ENCODE results near the gene DOCK9.

DOCK9 gene

DNA sequence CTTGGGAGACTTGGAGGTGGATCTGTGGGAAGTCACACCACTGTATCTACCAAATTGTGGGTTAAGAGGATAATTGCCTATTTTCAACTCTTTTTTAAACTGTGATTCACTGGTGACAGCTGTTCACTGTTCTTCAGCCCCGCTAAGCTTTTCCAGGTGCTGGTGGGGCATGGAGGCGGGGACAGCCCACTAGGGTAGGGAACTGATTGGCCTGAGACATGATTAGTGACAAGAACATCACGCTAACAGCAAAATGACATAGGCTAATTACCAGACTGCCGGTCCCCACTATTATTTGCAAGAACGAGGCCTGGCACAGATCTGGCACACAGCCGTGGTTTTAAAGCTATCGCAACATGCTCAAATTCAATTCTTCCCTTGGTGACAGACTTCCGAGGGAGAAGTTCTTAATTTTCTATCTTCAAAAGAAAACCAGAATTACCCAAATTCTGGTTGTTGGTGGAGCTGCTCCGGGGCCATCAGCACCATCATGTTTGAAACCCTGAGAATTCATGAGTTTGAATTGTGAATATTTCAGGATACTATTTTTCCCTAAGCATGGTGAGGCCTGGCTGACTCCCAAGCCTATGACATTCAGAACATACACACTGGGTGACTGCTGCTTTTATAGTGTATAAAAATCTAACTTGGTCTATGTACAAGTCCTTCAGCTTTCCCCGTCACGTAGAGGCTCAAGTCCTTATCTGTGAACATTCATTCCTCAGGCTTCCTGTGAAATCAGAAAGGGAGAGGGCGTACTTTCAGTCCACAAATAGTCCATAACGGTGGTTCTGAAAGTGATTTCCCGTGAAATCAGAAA is 17.9 kb downstream of the DOCK9 start:
- no peaks in the 10 kb centered on the region for H3F3A ChIP-seq (ENCODE audit: insufficient read depth, low read length)
- H3K36me3 ChIP-seq (replicated peaks; ENCODE audit: insufficient read depth, low read length) = no peaks in the 10 kb centered on the region
- no peak for DNase-seq
- H3K9me2 ChIP-seq (replicated peaks; ENCODE audit: insufficient read depth, low read length) = no peaks in the 10 kb centered on the region
- no peaks in the 10 kb centered on the region for H3K9me3 ChIP-seq (replicated peaks; ENCODE audit: insufficient read depth, low read length)
- no peak overlapping the region for H3K4me3 ChIP-seq (ENCODE audit: low read length)
- no peak overlapping the region for H3K9ac ChIP-seq (ENCODE audit: low read length)
- no peak for TF ChIP-seq EZH2 (optimal IDR thresholded peaks at IDR 0.05; ENCODE audit: low read depth, low read length)
- TF ChIP-seq EZH2phosphoT487 (IDR thresholded peaks at IDR 0.05; ENCODE audit: low read length) = no peak
- TF ChIP-seq, protein P1, sequence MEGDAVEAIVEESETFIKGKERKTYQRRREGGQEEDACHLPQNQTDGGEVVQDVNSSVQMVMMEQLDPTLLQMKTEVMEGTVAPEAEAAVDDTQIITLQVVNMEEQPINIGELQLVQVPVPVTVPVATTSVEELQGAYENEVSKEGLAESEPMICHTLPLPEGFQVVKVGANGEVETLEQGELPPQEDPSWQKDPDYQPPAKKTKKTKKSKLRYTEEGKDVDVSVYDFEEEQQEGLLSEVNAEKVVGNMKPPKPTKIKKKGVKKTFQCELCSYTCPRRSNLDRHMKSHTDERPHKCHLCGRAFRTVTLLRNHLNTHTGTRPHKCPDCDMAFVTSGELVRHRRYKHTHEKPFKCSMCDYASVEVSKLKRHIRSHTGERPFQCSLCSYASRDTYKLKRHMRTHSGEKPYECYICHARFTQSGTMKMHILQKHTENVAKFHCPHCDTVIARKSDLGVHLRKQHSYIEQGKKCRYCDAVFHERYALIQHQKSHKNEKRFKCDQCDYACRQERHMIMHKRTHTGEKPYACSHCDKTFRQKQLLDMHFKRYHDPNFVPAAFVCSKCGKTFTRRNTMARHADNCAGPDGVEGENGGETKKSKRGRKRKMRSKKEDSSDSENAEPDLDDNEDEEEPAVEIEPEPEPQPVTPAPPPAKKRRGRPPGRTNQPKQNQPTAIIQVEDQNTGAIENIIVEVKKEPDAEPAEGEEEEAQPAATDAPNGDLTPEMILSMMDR (IDR thresholded peaks at IDR 0.05; ENCODE audit: low read length) = no peak
- H3K4me2 ChIP-seq (ENCODE audit: low read depth, low read length) = no peak overlapping the region
- no peak overlapping the region for H3K27ac ChIP-seq (ENCODE audit: low read length)
- no peaks in the 10 kb centered on the region for H4K20me1 ChIP-seq (ENCODE audit: insufficient read depth, low read length)
- H2AFZ ChIP-seq (ENCODE audit: low read length) = no peak overlapping the region
- H3K27me3 ChIP-seq (replicated peaks; ENCODE audit: insufficient read depth, low read length) = no peaks in the 10 kb centered on the region
- no peaks in the 10 kb centered on the region for H3K4me1 ChIP-seq (ENCODE audit: low read length)
- H3K79me2 ChIP-seq (ENCODE audit: low read length) = no peaks in the 10 kb centered on the region

DNA sequence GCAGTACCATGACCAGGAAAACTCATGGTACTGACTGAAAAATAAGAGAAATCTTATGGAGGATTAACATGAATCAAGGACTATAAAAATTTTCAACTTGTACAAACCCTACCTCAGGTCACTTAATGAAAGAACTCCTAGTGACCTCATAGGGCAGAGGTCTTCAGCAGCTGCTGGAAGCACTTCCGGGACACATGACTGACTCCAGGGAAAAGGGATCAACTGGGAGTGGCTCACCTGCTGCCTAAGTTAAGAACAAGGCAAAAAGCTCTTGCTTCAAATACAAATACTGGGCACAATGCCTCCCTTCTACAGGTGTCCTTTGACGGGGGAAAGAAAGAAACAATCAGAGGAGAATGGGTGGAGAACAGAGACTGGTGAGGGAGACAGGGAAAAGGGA is 18.6 kb downstream of the DOCK9 start:
- Histone ChIP-seq H3K4me1 (ENCODE audit: low read length) (no peaks in the 10 kb centered on the region), H3K36me3 (replicated peaks; ENCODE audit: insufficient read depth, low read length) (no peaks in the 10 kb centered on the region), H3K4me2 (ENCODE audit: low read depth, low read length) (no peak overlapping the region), H2AFZ (ENCODE audit: low read length) (no peak overlapping the region), H3K9ac (ENCODE audit: low read length) (no peak overlapping the region), H3K9me2 (replicated peaks; ENCODE audit: insufficient read depth, low read length) (no peaks in the 10 kb centered on the region), H3K27ac (ENCODE audit: low read length) (no peak overlapping the region), H3F3A (ENCODE audit: insufficient read depth, low read length) (no peaks in the 10 kb centered on the region), H3K27me3 (replicated peaks; ENCODE audit: insufficient read depth, low read length) (no peaks in the 10 kb centered on the region), H3K9me3 (replicated peaks; ENCODE audit: insufficient read depth, low read length) (no peaks in the 10 kb centered on the region), H4K20me1 (ENCODE audit: insufficient read depth, low read length) (no peaks in the 10 kb centered on the region), H3K4me3 (ENCODE audit: low read length) (no peak overlapping the region), H3K79me2 (ENCODE audit: low read length) (no peaks in the 10 kb centered on the region)
- TF ChIP-seq EZH2phosphoT487 (IDR thresholded peaks at IDR 0.05; ENCODE audit: low read length) (no peak), EZH2 (optimal IDR thresholded peaks at IDR 0.05; ENCODE audit: low read depth, low read length) (no peak)
- TF ChIP-seq, protein P1 (IDR thresholded peaks at IDR 0.05; ENCODE audit: low read length) = no peak
- DNase-seq = no peak

DNA sequence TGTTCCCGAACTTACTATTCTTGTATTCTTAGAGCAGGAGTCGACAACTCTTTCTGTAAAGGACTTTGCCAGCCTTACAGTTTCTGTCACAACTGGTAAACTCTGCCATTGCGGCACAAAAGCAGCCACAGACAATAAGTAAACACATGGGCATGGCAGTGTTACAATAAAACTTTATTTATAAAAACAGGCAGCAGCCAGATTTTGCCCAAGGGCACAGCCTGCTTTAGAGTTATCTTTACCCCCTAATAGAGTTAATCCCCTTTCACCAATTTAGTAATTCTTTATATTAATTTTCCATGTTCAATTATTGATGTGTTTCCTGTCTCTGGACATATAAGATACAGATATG is 19.4 kb downstream of the DOCK9 start:
- Histone ChIP-seq H3K79me2 (ENCODE audit: low read length) (no peaks in the 10 kb centered on the region), H3K27me3 (replicated peaks; ENCODE audit: insufficient read depth, low read length) (no peaks in the 10 kb centered on the region), H3K9me2 (replicated peaks; ENCODE audit: insufficient read depth, low read length) (no peaks in the 10 kb centered on the region), H3K27ac (ENCODE audit: low read length) (no peak overlapping the region), H2AFZ (ENCODE audit: low read length) (no peak overlapping the region), H3K4me1 (ENCODE audit: low read length) (no peaks in the 10 kb centered on the region), H3K9ac (ENCODE audit: low read length) (no peak overlapping the region), H3K36me3 (replicated peaks; ENCODE audit: insufficient read depth, low read length) (no peaks in the 10 kb centered on the region), H3K4me3 (ENCODE audit: low read length) (no peak overlapping the region), H4K20me1 (ENCODE audit: insufficient read depth, low read length) (no peaks in the 10 kb centered on the region), H3K9me3 (replicated peaks; ENCODE audit: insufficient read depth, low read length) (no peaks in the 10 kb centered on the region), H3K4me2 (ENCODE audit: low read depth, low read length) (no peak overlapping the region), H3F3A (ENCODE audit: insufficient read depth, low read length) (no peaks in the 10 kb centered on the region)
- no peak for DNase-seq
- no peak for TF ChIP-seq EZH2phosphoT487 (IDR thresholded peaks at IDR 0.05; ENCODE audit: low read length)
- TF ChIP-seq, protein P1 (IDR thresholded peaks at IDR 0.05; ENCODE audit: low read length) = no peak
- TF ChIP-seq EZH2 (optimal IDR thresholded peaks at IDR 0.05; ENCODE audit: low read depth, low read length) = no peak
